Measurements from ENCODE around the gene SLC46A1.
A peak's percentile ranks its signal among the peaks of the same experiment; 100 is the strongest.

DNA sequence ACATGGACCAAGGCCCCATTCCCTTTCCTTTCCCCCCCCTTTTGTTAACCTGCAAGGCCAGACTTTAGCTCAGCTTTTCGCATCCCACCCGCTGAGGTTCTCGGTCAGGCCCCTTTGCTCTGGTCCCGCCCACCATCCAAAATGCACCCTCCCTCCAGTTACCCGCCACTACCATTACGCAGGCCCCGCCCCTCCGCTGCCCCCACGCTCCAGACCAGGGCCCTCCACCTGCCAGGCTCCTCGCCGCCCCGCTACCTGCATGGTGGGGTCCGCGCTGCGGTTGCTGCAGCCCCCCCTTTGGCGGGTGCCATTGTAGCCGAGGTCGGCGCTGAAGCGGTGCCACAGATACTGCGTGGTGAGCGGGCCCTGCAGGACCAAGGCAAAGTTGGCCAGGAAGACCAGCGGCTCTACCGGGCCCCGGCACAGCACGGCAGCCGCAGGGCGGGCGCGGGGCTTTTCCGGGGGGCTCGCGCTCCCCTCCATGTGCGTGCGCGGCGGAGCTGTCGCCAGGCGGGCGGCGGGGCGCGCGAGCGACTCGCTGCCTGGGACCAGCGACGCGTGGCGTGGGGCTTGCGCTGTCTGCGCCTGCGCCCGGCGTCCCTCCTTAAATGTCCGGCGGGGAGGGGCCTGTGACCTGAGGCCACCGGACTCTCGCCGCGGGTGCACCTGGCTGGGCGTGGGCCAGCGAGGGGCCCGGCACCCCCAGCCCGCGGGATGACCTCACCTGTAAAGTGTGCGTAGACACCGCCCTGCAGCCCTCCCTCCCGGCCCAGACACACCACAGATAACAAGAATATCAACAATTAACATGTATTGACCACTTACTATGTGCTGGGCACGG lies at the start of gene SLC46A1:
- TF ChIP-seq POLR2A (IDR thresholded peaks at IDR 0.05) = peak in 1 of 2 donors; percentile 45
- TF ChIP-seq, protein P1, sequence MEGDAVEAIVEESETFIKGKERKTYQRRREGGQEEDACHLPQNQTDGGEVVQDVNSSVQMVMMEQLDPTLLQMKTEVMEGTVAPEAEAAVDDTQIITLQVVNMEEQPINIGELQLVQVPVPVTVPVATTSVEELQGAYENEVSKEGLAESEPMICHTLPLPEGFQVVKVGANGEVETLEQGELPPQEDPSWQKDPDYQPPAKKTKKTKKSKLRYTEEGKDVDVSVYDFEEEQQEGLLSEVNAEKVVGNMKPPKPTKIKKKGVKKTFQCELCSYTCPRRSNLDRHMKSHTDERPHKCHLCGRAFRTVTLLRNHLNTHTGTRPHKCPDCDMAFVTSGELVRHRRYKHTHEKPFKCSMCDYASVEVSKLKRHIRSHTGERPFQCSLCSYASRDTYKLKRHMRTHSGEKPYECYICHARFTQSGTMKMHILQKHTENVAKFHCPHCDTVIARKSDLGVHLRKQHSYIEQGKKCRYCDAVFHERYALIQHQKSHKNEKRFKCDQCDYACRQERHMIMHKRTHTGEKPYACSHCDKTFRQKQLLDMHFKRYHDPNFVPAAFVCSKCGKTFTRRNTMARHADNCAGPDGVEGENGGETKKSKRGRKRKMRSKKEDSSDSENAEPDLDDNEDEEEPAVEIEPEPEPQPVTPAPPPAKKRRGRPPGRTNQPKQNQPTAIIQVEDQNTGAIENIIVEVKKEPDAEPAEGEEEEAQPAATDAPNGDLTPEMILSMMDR (IDR thresholded peaks at IDR 0.05) = no peak
